NCI-H226 (cell line): ENCODE data around the gene PPP1R16B.
"Not testable (repeated sequence)": the region's sequence is repeated elsewhere in the genome, so short reads cannot be mapped to it uniquely, and the experiment has no call there.

Experiments
- DNase-seq: peaks from one replicate; pipeline ENCODE4 v3.0.0-alpha.2; 2015

Gene PPP1R16B

DNA sequence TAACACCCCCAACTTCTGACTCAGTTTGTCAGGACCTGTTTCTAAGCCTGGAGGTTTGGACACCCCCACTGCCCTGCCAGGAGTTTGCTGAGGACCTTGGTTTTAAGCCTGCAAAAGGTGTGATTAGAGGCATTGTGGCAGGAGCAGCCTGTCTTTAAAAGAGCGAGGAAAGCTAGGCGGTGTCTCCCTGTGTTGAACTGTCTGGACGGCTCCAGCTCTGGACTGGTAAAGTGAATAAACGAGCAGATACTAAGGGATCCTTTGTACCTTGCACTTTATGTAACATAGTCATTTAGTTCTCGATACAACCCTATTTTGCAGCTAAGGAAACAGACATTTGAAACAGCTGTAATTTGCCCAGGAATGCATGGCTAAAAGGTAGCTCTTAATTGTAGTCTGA lies 135.1 kb downstream of the PPP1R16B start:
- DNase-seq, result no peak

DNA sequence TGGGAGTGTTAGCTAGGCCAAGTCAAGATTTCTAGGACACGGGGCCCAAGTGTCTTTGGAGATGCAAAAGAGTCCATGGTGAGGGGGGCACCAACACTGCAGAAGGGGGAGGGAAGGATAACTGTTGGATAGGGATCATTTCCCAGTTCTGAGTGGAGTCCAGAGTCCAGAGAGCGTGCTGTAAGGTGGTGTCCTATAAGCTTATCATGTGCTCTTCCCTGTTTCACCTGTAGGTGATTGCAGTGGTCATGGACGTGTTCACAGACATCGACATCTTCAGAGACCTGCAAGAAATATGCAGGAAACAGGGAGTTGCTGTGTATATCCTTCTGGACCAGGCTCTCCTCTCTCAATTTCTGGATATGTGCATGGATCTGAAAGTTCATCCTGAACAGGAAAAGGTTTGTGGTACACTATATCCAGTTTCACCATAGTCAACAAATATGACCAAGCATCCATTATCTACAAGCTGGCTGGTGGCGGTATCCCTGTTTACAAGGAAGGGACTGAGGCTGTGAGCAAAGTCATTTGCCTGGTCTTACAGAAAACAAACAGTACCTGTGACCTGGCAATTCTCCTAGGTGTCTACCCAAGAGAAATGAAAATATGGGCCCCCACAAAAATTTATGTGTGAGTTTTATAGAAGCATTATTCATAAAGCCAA lies 136.4 kb downstream of the PPP1R16B start:
- DNase-seq, result no peak

DNA sequence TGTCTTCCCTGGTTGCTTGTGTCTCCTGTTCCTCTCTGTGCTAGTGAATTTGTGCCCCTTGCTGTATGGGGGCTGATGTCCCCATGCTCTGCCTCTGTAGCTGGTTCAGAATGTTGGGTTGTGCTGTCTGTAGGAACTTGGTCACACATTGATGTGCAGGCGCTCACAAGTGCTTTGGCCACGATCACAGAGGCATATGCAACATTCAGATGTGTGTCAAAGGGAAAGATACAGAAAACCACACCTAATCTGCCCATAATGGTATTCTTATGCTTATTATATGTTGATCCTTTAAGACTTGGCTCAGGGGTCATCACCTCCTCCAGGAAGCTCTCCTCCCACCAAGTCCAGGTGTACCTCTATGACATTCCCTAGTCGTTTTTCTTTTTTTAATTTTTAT lies 139.5 kb downstream of the PPP1R16B start:
- DNase-seq, result no peak

DNA sequence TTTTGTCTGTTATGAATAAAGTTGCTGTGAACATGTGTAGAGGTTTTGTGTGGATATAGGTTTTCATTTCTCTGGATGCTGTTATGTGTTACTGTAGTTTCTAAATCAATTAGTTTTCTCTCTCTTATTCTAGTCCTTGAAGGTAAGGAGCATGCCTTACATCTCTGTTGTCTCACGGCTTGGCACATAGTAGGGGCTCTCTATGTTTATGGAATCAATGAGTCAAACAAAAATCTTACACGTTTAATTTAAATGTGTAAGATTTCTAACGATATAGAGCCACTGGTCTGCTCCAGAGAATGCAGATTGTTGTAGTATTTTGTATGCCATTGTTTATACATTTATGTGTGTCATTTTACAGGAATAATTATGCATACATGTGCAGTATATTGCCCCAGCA lies 141.3 kb downstream of the PPP1R16B start:
- DNase-seq, result no peak

DNA sequence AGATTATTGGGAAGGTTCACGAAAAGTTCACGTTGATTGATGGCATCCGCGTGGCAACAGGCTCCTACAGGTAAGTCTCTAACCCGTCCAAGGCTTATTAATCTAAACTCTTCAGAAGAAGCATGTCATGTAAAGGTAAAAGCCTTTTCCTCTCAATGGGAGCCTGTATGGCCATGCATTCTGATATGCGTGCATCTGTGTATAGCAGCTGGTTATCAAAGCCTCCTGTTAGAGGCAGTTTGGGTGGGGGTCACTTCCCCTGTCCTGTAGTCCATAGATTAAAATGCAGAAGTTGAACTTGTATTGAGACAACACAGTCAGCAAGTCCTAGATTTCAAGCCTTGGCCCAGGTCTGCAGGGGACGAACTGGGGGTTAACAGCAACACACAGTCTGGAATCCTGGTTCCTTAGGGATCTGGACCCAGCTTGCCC lies 142.4 kb downstream of the PPP1R16B start:
- DNase-seq, result no peak

DNA sequence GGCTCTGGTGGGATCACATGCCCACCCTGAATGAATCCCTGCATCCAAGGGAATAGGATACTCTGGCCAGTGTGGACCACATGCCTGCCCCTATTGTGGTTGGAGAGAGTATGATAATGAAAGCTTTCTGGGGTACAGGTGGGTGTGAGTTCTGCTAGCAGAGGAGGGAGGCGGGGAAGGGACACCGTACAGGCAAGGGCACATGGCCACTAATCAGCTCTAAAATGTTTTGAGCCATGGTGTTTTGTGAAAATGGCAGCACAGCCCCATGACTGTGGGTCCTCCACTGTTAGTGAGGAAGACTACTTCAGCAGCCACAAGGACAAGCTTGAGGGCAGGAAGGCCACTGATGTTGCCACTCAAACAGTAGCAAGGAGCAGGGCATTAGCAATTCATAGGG lies 144.8 kb downstream of the PPP1R16B start:
- no peak for DNase-seq

DNA sequence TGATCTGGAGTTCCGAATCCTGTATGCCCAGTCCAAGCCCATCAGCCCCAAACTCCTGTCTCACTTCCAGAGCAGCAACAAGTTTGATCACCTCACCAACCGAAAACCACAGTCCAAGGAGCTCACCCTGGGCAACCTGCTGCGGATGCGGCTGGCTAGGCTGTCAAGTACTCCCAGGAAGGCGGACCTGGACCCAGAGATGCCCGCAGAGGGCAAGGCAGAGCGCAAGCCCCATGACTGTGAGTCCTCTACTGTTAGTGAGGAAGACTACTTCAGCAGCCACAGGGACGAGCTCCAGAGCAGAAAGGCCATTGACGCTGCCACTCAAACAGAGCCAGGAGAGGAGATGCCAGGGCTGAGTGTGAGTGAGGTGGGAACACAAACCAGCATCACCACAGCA lies 146.1 kb downstream of the PPP1R16B start:
- no peak for DNase-seq

DNA sequence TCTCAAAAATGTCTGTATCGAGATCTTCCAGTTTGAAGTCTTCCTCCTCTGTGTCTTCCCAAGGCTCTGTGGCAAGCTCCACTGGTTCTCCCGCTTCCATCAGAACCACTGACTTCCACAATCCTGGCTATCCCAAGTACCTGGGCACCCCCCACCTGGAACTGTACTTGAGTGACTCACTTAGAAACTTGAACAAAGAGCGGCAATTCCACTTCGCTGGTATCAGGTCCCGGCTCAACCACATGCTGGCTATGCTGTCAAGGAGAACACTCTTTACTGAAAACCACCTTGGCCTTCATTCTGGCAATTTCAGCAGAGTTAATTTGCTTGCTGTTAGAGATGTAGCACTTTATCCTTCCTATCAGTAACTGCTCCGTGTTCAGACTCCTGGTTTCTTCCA lies 146.7 kb downstream of the PPP1R16B start:
- DNase-seq, result no peak

DNA sequence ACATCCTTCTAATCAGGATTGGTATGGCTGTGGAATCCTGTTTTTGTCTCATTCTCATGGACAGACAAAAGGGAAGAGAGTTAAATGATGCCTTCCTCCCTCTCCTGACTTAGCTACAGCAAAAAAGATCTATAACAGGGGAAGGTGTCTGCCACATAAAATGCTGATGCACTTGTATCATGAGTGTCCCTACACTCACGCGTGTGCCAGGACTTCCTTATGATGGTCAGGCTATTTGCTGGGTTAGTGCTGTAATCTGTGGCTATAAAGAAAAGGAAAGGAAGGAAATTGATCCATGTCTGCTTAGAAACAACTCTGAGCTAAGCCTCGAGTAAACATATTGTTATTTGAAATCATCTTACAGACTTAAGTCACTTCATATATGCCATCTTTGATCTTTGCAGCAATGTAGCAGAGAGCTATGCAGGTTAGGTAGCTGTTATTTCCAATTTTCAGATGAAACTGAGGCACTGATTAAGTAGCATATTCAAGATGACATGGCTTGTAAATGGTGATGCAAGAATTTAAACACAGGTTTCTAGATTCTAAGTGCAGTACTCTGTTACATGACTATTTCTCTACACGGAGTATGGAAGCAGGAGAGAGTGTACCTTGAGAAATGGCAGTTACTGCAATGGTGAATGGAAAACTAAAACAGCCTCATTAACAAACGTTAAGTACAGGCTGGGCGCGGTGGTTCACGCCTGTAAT lies 148.3 kb downstream of the PPP1R16B start:
- DNase-seq, result no peak

DNA sequence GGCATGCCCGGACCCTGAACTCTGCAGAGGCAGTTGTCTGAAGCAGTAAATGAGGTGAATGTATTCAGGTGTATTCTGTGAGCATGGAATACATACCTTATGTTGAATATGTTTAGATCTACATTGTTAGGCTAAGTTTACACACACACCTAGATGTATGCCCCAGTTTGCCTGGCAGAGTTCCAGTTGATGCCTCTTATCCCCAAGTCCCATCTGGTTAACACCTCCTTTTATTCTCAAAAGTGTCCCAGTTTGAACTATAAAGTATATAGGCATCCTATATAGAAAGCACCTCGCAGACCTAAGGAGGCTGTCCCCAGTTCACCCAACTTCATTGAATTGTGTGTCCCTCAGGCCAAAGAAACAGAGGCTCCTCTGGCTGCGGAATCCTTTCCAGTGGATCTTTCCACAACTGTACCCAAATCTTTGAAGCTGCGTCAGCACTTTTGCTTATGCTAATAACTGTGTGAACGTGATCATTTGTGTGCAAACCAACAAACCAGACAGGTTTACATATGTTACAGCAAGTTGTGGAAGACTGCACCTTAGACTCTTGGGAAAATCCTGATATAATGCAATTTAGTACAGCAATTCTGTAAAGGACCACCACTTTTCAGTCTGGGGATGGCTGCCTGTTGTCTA lies 151.9 kb downstream of the PPP1R16B start:
- no peak for DNase-seq

DNA sequence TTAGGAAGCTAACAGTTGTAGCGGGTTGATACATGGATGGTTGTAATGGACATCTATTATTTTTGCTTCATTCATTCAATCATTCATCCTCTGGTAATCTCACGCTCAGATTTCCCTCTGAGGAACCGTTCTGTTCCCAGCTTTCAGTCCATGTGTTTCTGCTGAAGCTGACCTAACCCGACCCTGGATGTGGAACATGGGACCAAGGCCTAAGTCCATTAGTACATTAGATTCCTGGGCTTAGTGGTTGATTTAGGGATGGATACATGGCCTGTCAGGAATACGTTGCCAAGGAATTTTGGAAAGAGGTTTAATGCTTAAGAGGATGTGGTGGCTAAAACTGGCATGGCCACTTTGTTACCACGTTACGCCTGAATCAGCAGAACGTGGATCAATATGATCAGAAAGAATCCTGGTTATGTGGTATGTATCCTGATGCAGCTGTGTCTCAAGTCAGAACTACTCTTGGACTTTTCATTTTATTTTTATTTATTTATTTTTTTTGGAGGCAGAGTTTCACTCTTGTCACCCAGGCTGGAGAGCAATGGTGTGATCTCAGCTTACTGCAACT lies 152.5 kb downstream of the PPP1R16B start:
- DNase-seq, result no peak

DNA sequence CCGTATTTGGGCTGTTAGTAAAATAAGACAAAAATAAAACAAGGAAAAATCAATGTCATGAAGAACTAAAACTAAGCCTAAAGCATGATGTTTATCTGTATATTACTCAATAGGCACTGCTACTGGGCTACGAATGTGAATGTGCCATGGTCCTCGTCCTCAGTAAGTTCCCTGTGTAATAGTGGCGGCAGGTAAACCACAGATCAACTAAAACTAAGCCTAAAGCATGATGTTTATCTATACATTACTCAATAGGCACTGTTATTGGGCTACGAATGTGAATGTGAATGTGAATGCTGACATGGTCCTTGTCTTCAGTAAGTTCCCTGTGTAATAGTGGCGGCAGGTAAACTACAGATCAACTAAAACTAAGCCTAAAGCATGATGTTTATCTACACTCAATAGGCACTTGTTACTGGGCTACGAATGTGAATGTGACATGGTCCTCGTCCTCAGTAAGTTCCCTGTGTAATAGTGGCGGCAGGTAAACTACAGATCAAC lies 154.7 kb downstream of the PPP1R16B start:
- DNase-seq, result not testable (repeated sequence)

DNA sequence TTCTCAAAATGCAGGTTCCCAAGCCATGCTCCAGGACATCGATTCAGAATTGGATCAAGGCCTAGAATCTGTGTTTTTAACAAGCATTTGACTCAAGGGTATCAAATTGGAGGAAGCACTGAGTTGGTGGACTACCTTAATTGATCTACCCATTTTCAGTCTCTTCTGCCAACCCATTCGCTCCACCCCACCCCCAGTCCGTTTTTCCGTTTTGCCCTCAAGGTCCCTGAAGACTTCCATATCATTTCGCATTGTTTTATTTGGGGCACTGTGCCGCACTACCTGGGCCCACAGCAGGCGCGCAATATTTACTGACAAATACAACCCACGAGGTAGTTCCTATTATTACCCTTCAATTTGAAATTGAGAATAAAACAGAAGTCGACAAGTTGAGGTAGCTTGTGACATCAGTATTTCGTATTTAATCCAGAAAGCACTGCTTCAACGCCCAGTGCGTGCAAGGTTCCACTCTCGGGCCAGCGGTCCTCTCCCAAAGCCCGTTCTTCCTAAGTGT lies 156.1 kb downstream of the PPP1R16B start:
- no peak for DNase-seq

DNA sequence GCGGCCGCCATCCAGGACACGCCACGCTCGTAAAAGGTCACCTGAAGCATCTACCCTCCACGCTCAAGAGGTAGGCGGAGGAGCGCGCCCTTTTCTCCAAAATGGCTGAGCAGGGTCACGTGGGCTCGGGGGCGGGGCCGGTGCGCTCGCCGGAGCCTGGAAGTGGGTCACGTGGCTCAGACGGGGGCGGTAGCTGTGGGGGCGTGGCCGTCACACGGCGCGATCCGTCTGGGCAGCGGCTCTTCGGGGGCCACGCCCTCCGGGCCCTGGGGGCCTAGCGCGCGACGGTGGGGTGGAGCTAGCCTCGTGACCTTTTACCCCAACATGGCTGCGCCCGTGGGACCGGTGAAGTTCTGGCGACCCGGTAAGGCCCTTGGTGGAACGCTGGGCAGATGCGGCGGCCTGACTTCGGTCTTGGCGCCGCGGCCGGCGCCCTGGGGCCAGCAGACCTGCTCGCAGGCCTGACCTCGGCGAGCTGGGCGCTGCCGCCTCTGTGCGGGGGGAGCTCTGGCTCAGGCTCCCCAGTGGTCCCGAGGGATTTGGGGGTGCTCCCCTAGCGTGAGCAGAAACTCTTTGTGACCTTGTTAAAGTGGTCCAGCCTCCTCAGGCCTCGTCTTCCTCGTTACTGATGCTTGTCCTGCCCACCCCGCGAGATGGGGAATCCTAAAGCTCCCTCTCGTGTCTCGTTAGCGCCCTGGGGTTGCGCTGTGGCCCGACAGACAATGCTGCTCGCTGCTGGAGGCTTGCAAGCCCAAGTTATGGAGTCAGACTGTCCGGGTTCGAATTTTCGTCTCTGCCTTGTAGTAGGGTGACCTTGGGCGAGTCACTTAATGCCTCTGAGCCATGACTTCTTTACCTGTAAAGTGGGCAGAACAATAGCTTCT lies 156.8 kb downstream of the PPP1R16B start, which contains the start of gene DHX35:
Gene DHX35, plus strand, starts transcription at position 301 of the 884 bp plus-strand sequence. Its CDS starts 24 bp downstream, at position 325.
- peak; percentile 90 for DNase-seq

DNA sequence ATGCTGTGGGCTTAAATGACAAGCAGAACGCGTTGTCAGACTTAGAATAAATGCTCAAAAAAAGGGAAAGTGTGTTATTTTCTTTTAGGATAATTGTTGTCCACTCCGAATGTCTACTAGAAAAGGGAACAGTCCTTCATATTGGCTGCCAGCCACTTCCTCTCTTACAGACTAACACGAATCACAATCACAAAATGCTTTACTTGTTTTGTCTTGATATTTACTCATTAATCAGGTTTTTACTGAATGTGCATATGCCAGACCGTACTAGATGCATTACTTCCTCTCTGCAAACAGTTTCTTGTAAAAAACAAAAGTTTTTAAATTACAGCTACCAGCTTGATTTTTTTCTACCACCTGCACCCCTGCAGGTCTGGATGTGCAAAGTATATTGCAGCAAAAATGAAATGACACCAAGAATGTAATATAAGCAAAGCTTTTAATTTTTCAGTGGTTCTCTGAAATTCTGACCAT lies 157.5 kb downstream of the PPP1R16B start:
- DNase-seq, result no peak

DNA sequence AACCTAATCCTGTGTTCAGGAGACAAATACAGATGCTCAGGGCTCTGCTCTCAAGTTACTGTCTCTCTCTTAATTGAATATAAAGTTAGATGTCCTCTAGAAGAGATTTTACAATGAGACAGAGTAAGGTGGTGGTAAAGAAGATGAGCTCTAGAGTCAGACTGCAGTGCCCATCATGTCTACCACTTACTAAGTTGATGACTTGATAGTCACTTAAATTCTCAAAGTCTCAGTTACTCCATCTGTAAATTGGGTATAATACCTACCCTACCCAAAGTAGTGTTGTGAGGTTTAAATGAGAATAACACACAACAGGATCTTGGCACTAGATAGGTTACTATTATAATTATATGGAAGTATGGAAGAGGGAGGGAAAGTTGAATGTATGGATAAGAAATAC lies 158.2 kb downstream of the PPP1R16B start:
- no peak for DNase-seq

DNA sequence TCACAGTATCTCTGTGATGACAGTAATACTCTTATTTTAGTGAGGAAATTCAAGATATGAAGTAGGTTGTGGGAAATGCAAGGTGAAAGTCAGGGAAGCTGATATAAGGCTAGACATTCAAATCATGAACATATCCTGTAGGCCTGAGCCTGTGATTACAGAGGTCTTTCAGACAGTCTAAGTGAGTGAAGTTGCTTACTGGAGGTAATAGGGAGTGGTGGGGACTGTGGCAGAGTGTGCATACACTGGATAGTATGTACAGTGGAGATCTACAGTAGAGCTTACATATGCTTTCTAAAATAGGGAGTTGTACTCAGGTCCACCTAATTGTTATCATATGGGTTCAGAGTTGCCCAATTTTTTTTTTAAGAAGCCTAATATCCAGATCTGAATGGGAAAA lies 159.8 kb downstream of the PPP1R16B start:
- no peak for DNase-seq

DNA sequence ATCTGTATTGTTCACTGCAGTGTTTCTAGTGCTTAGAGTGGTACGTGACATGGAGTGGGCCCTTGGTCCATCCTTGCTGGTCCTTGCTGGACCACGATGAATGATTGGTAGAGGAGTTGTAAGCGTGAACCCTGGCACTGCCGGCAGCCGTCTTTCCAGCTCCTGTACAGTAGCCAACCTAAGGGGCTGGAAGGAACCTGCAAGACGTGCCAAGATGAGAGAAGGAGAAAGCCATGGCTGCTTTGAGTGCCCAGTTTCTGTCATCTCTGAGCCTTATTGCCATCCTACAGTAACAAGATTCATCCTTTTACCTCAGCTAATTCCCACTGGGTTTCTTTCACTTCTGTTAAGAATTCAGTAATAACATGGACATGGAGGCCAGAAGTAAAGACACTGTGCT lies 162.6 kb downstream of the PPP1R16B start:
- no peak for DNase-seq

DNA sequence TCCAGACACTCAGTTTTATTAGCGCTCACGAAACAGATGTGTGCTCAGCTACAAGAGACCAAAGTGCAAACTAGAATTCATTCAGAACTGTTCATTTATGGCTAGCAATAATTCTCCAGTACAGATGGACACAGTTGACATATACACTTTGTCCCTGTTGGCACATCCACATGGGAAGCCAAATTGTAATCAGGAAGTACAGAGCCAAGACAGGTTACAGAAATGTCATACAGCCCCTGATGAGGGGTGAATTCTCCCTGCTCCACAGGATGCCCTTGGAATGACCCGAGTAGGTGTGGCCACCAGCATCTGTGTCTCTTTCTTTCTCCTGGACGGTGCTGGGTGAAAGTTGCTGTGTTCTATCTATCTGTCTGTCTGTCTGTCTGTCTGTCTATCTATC lies 164.2 kb downstream of the PPP1R16B start:
- no peak for DNase-seq

DNA sequence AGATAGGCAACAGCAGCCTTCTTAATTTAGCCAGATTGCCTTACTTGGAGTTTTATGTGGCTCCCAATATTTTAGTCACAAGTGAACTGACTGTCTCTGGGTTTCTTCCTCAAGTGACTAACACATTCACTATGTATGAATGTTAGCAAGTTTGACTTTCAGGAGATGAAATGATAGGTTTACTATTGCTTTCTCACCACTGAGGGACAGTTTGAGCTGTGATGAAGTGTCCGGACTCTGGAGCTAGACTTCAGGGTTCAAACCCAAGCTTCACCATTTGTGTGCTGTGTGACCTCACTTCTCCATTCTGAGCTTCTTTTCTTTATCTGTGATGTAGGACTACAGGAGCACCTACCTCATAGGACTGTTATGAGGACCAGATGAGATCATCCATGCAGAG lies 164.8 kb downstream of the PPP1R16B start:
- peak; percentile 26 for DNase-seq
